Peyer's patch (tissue), 4 donors: ENCODE measurements around the gene ANKRD13D. TPM values are rescaled to one million over a fixed set of nuclear protein-coding genes. Genes with fewer than 3 reads are reported as not detected.
A peak's percentile ranks its signal among the peaks of the same experiment; 100 is the strongest.

Experiments used
- DNase-seq, 3 donors: peaks; one replicate each; pipeline ENCODE4 v3.0.0-alpha.2; 2017 to 2019
- H3K27ac ChIP-seq, 4 donors: fragments of 200-600 bp; sonication (generic); one replicate each; pipeline ENCODE4 v1.5.1; 2016 to 2019
- H3K27me3 ChIP-seq, 2 donors: fragments of 200-600 bp; sonication (generic); one replicate each; pipeline ENCODE4 v1.5.1; 2019
- H3K36me3 ChIP-seq, 3 donors: fragments of 200-600 bp; sonication (generic); one replicate each; pipeline ENCODE4 v1.5.1; 2016 to 2019
- H3K4me1 ChIP-seq, 4 donors: fragments of 200-600 bp; sonication (generic); one replicate each; pipeline ENCODE4 v1.5.1; 2016 to 2019
- H3K4me3 ChIP-seq, 4 donors: fragments of 200-600 bp; sonication (generic); 1 replicate in 3 of 4; 2 replicates in 1 of 4; pipeline ENCODE4 v1.5.1; 2016 to 2019; ENCODE audit warnings: mild to moderate bottlenecking in 1 of 4
- H3K9me3 ChIP-seq, 4 donors: fragments of 200-600 bp; sonication (generic); one replicate each; pipeline ENCODE4 v1.5.1; 2016 to 2019; ENCODE audit warnings: mild to moderate bottlenecking in 1 of 4
- POLR2A ChIP-seq, 2 donors: fragments of 450-650 bp; IDR thresholded peaks; one replicate each; pipeline ENCODE4 v1.5.1; 2017; ENCODE audit warnings: antibody characterized with exemption in 2 of 2, mild to moderate bottlenecking in 2 of 2, moderate library complexity in 2 of 2
- total RNA-seq, 4 donors: library from RNA; depleted of rRNA; stranded (reverse); fragments of >200 nt; gene quantifications; one replicate each; pipeline ENCODE4 v1.1.0, GENCODE V29; 2016
- TF ChIP-seq, protein P1 (sequence below), 6 experiments: fragments of 450-650 bp in 4 of 6; fragments of 200-600 bp in 2 of 6; sonication (generic) in 1 of 6; IDR thresholded peaks; one replicate each; pipeline ENCODE4 v1.5.1; 2017 to 2019; ENCODE audit warnings: antibody characterized with exemption in 6 of 6, mild to moderate bottlenecking in 3 of 6, moderate library complexity in 1 of 6

ANKRD13D gene
- total RNA-seq, 4 donors from 2014 or later = 25.4 to 97.4 (median 41.5) TPM

DNA sequence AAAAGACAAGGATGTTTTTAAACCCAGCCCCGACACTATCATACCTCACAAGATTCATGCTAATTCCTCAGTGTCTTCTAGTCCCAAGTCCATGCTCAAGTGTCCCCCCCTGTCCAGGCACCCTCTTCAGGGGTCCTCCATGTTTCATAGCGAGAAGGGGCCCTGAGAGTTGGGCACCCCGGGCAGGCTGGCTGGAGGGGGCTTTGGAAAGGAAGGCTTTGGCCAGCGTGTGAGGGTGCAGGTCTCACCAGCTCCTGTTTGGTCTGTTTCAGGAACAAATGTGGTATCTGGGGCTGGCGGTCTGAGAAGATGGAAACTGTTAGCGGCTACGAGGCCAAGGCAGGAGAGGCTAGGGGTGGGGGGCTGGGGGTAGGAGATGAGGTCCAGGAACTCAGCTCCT is 9.7 kb downstream of the ANKRD13D start:
- Histone ChIP-seq H3K27me3 (no peaks in the 10 kb centered on the region), H3K4me1 (peaks cover 0 to 15% (median 4%) of the 10 kb centered on the region in 4 donors), H3K27ac (no peak overlapping the region), H3K36me3 (peaks cover 0 to 42% (median 0%) of the 10 kb centered on the region in 3 donors), H3K9me3 (peaks cover 0 to 9% (median 4%) of the 10 kb centered on the region in 4 donors), H3K4me3 (no peak overlapping the region)
- TF ChIP-seq, protein P1, sequence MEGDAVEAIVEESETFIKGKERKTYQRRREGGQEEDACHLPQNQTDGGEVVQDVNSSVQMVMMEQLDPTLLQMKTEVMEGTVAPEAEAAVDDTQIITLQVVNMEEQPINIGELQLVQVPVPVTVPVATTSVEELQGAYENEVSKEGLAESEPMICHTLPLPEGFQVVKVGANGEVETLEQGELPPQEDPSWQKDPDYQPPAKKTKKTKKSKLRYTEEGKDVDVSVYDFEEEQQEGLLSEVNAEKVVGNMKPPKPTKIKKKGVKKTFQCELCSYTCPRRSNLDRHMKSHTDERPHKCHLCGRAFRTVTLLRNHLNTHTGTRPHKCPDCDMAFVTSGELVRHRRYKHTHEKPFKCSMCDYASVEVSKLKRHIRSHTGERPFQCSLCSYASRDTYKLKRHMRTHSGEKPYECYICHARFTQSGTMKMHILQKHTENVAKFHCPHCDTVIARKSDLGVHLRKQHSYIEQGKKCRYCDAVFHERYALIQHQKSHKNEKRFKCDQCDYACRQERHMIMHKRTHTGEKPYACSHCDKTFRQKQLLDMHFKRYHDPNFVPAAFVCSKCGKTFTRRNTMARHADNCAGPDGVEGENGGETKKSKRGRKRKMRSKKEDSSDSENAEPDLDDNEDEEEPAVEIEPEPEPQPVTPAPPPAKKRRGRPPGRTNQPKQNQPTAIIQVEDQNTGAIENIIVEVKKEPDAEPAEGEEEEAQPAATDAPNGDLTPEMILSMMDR (IDR thresholded peaks at IDR 0.05) = no peak
- no peak for TF ChIP-seq POLR2A (IDR thresholded peaks at IDR 0.05)
- peak in 1 of 3 donors; percentile 29 for DNase-seq

DNA sequence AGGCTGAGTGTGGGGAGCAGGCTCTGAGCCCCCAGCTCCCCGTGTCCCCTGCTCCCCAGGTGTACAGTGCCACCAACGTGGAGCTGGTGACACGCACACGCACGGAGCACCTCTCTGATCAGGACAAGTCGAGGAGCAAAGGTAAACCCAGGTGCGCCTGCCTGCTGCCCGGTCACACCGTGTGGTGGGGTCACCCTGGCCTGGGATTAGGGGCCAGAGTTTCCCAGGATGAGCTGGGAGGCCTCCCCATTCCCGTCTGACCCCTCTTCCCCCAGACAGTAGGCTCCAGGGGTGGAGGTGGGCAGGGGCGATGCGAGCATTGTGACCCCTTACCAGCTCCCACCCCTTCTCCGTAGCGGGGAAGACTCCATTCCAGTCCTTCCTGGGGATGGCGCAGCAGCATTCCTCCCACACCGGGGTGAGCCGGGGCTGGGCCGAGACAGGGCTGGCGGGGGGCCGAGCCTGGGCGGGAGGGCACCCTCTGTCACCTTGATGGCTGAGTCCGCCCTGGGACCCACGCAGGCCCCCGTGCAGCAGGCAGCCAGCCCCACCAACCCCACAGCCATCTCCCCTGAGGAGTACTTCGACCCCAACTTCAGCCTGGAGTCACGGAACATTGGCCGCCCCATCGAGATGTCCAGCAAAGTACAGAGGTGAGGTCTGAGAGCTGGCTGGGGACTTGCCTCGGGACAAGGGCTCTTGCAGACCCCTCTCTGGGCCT is 10.5 kb downstream of the ANKRD13D start:
- no peak overlapping the region for H3K4me3 ChIP-seq
- DNase-seq = peak in 1 of 3 donors; percentile 40

DNA sequence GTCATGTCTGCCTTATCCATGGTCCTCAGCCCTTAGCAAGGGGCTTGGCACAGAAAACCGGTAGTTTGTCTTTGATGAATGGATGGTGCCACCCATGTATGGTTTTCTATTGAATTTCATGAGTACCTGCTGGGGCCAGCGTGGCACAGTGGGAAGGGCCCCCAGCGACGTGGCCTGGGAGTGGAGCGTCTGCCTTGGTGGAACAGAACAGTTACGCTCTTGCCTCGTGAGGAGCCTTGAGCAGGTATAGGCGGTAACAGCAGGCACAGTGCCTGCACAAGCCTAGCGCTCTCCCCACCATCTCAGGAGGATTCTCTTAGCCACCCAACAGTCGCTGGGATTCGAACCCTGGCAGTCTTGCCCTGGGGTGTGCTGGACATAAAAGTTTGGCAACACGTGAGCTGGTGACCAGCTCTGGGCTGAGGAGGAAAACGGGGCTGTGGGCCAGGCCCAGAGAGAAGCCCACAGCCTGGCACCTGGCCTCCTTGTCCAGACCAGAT is 11.2 kb downstream of the ANKRD13D start:
- H3K4me3 ChIP-seq = no peak overlapping the region
- peaks cover 0 to 27% (median 4%) of the 10 kb centered on the region in 4 donors for H3K4me1 ChIP-seq
- H3K36me3 ChIP-seq = peaks cover 0 to 40% (median 0%) of the 10 kb centered on the region in 3 donors
- H3K27me3 ChIP-seq = no peaks in the 10 kb centered on the region
- DNase-seq = peak in 2 of 3 donors; percentile 24 to 41
- H3K9me3 ChIP-seq = peaks cover 0 to 9% (median 3%) of the 10 kb centered on the region in 4 donors
- H3K27ac ChIP-seq = no peak overlapping the region
- TF ChIP-seq, protein P1 (IDR thresholded peaks at IDR 0.05) = no peak
- TF ChIP-seq POLR2A (IDR thresholded peaks at IDR 0.05) = no peak

More for the DNA sequence above, 10.5 kb downstream of the ANKRD13D start:
- H3K27me3 ChIP-seq = no peaks in the 10 kb centered on the region
- H3K36me3 ChIP-seq = peaks cover 0 to 42% (median 0%) of the 10 kb centered on the region in 3 donors
- H3K27ac ChIP-seq = no peak overlapping the region
- H3K4me1 ChIP-seq = peaks cover 0 to 22% (median 4%) of the 10 kb centered on the region in 4 donors
- TF ChIP-seq POLR2A (IDR thresholded peaks at IDR 0.05) = no peak
- TF ChIP-seq, protein P1 (IDR thresholded peaks at IDR 0.05) = no peak
- H3K9me3 ChIP-seq = peaks cover 0 to 9% (median 4%) of the 10 kb centered on the region in 4 donors

DNA sequence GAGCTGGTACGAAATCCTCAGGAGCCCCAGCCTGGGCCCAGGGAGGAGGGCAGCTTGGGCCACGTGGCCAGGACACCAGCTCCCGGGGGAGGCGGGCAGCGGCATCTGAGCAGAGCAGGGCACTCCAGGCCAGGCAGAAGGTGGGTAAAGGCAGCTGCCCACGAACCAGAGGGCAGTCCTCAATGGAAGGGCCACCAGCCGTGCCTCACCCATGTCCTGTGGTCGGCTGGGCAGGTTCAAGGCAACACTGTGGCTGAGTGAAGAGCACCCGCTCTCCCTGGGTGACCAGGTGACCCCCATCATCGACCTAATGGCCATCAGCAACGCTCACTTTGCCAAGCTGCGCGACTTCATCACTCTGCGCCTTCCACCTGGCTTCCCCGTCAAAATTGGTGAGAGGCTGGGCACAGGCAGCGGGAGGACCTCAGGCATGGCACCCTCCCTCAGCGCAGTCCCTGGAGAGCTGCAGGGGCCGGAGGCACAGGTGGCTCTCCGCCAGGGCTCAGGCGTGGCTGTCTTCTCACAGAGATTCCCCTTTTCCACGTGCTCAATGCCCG is 11.7 kb downstream of the ANKRD13D start:
- Histone ChIP-seq H3K27ac (no peak overlapping the region), H3K9me3 (peaks cover 0 to 3% (median under 1%) of the 10 kb centered on the region in 4 donors), H3K4me3 (no peak overlapping the region), H3K27me3 (no peaks in the 10 kb centered on the region), H3K4me1 (peaks cover 0 to 29% (median 4%) of the 10 kb centered on the region in 4 donors), H3K36me3 (peaks cover 0 to 34% (median 0%) of the 10 kb centered on the region in 3 donors)
- TF ChIP-seq, protein P1 (IDR thresholded peaks at IDR 0.05) = no peak
- no peak for TF ChIP-seq POLR2A (IDR thresholded peaks at IDR 0.05)
- DNase-seq = peak in 2 of 3 donors; percentile 40 to 45

DNA sequence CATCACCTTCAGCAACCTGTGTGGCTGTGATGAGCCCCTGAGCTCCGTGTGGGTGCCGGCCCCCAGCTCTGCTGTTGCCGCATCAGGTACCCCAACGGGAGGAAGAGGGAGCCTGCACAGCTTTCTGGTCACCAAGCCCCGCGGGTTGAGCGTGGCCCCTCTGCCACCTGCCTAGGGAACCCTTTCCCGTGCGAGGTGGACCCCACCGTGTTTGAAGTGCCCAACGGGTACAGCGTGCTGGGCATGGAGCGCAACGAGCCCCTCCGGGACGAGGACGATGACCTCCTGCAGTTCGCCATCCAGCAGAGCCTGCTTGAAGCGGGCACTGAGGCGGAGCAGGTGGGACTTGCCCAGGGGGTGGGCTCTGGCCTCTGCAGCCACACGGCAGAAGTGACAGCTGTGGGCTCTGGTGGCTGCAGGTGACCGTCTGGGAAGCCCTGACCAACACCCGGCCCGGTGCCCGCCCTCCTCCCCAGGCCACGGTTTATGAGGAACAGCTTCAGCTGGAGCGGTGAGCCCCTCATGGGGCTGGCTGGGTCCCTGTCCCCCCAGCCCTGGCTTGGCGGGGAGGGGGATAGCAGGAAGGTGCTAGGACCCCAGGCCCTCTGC is 12.3 kb downstream of the ANKRD13D start:
- Histone ChIP-seq H3K9me3 (no peaks in the 10 kb centered on the region), H3K4me3 (peak overlapping the region in 1 of 4 donors; percentile 91), H3K36me3 (peaks cover 0 to 36% (median 0%) of the 10 kb centered on the region in 3 donors), H3K4me1 (peaks cover 0 to 29% (median 4%) of the 10 kb centered on the region in 4 donors), H3K27ac (peak overlapping the region in 1 of 4 donors; percentile 90), H3K27me3 (no peaks in the 10 kb centered on the region)
- no peak for TF ChIP-seq POLR2A (IDR thresholded peaks at IDR 0.05)
- TF ChIP-seq, protein P1 (IDR thresholded peaks at IDR 0.05) = no peak
- DNase-seq = peak in 1 of 3 donors; percentile 43
